H4 (cell line): ENCODE measurements around the gene ASCL1. TPM values are rescaled to one million over a fixed set of nuclear protein-coding genes. Genes with fewer than 3 reads are reported as not detected.

Experiments used
- DNase-seq: peaks from one replicate; pipeline ENCODE4 v3.0.0-alpha.2; 2015; ENCODE audit warnings: low spot score
- total RNA-seq: library from RNA; depleted of rRNA; stranded (reverse); fragments of >200 nt; shearing (Covaris generic); gene quantifications from 2 replicates; pipeline ENCODE4 v1.2.3, GENCODE V29; 2014; rRNA removed

ASCL1 gene
- total RNA-seq, result not detected in 2 replicates

- DNase-seq, result no peak
Observed at GRCh38 chr12:102957339-102958050, at the start of gene ASCL1. TSS of gene ASCL1 (plus strand) at chr12:102957674. CDS start at chr12:102958245, 571 bp downstream.

DNA sequence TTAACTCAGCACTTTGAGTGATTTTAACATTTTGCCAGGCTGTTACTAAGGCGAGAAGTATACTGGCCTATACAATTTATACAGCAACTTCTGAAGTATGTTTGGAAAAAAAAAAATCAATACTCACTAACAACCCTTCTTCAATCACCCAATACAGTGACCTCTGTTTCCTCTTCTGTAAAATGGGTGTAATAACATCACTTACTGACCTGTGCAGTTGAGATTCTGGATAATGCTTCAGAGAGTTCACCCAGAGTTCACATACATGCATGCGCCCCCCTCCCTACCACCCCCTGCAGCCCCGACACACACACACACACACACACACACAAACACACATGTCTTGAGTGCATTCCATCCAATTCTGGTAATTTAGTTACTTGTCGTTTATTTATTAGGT, 49.6 kb upstream of the ASCL1 start:
- no peak for DNase-seq

DNA sequence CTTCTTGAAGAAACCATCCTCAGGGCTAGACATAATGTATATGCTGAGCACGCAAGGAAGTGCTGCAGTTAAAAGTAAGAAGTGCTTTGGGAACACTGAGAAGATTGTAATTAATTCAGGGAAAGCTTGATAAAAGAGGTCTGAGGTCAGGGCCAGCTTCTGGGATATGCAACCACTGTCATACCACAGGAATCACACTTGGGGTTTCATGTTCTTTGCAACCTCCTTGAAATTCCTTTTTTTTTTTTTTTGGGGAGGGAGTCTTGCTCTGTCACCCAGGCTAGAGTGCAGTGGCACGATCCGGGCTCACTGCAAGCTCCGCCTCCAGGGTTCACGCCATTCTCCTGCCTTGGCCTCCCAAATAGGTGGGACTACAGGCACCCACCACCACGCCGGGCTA, 47.3 kb upstream of the ASCL1 start:
- DNase-seq, result no peak

GRCh38 chr12:102910792-102911191, 46.7 kb upstream of the ASCL1 start:
- DNase-seq, result no peak

GRCh38 chr12:102911320-102911719, 46.2 kb upstream of the ASCL1 start:
- no peak for DNase-seq

DNA sequence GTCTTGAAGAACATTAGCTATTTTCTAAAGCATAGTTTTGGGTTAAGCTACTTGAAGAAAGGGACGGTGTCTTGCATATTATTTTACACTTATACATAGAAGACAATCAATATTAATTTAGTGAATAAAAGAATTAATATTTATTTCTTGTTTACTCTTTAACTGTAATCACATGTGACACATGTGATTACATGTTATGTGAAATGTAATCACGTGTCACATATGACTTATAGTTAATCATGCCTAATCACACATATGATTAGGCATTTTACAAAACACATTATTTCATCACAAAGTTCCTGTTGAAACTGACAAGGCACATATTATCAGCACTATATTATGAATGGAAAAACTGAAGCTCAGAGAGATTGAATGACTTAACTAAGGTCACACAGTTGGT, 45.2 kb upstream of the ASCL1 start:
- no peak for DNase-seq

- DNase-seq, result no peak
Observed at GRCh38 chr12:102913453-102914226, 43.8 kb upstream of the ASCL1 start.

DNA sequence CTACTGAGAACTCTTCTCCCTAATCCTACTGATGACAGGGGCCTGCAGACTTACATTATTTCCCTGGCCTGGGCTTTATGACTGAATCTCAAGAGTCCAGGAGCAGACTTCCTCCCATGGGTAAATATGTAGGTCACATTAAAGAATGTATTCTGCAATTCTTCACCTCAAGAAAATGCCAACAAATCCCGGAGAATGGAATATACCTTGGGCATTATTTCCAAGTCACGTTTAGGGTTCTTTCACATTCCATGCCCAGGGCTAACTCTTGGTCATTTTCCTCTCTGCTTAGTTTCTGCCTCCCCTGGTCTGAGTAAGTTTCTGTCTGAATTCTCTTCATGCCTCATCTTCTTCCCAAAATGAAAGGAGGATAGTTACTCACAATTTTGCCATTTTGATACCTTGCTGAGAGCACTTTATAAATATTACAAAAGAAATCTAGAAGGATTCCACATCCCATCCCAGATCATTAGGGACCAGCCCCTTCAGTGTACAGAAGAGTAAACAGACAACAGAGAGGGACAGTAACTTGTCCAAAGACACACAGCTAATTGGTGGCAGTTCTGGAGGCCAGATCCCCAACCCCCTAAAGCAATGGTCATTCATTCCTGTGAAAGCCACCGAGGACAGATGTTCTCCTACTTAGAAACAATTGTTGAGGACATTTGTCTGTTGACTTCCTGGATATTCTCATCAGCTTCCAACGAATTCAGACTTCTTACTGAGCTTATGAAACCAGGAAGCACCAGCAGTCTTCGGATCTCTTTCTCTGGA, 41.0 kb upstream of the ASCL1 start:
- no peak for DNase-seq

GRCh38 chr12:102917026-102917787, 40.3 kb upstream of the ASCL1 start, which contains the start of gene PAH:
TSS of gene PAH (minus strand) at chr12:102917244. CDS start at chr12:102917130, 114 bp downstream.
- peak; percentile 10 for DNase-seq

- DNase-seq, result no peak
Observed at GRCh38 chr12:102918840-102919239, 38.6 kb upstream of the ASCL1 start.

DNA sequence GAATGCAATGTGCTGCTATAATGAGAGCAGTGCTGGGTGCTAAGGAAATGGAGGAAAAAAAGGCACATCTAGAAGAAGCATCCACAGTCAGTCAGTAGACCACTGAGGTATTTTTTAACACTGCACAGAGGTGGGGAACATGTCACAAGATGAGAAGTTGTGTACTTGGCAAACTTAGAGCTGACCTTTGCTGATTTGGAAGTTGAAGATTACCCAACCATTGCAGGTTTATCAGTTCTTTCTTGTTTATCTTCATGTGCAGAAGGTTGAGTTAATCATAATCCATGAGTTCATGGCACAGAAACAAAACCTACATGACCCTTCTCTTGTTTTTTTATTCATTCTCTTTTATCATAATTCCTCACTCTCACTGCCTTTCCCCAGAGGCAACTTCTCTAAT, 37.2 kb upstream of the ASCL1 start:
- DNase-seq, result no peak

GRCh38 chr12:102921240-102921639, 36.2 kb upstream of the ASCL1 start:
- no peak for DNase-seq

DNA sequence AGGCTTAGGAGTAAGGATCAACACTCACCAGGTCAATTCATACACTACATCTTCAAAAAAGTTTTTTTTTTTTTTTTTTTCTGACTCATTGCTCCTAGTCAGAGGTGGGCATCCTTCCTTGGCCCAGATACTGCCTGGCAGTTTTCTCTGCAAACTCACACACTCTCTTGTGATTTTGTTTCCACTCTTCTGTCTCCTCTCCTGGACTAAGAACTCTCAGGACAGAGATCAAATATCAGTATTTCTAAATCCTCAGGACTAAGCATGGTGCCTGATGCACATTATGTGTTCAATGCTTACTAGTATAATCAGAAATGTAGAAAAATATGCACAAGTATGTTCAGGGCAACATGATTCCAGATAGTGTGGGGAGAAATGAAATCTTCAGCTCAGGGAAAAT, 30.3 kb upstream of the ASCL1 start:
- no peak for DNase-seq

GRCh38 chr12:102933168-102933567, 24.3 kb upstream of the ASCL1 start:
- DNase-seq, result no peak

- no peak for DNase-seq
Observed at GRCh38 chr12:102939059-102939458, 18.4 kb upstream of the ASCL1 start.

DNA sequence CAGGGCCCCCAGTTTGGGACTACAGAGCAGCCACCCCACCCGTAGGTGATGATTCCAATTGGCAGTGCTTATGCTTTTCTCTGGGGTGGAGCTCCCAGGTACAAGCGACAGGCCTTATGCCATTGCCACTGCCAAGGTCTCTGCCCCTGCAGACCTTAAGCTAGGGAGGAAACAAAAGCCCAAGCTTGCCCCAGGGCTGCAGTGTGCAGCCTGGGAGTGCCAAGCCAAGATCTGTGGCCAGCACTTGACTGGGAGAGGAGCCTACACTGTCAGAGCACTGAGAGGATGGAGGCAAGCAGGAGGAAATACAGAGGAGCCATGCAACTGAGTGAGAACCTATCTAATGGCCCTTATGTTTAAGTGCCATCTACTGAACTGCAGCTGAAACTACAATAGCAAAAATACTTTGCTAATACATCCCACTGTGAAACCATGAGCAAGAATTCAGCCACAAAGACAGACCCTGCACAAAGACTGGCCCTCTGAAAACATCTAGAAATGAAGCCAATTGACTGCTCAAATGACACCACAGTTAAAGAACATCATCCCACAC, 17.7 kb upstream of the ASCL1 start:
- DNase-seq, result no peak

- no peak for DNase-seq
Observed at GRCh38 chr12:102946042-102946441, 11.4 kb upstream of the ASCL1 start.

GRCh38 chr12:102948941-102949352, 8.5 kb upstream of the ASCL1 start:
- DNase-seq, result peak; percentile 14

GRCh38 chr12:102950107-102950949, 7.1 kb upstream of the ASCL1 start:
- no peak for DNase-seq

GRCh38 chr12:102950950-102951619, 6.4 kb upstream of the ASCL1 start:
- no peak for DNase-seq
